Stimulated activated CD8-positive, alpha-beta memory T cell treated with anti-CD3 and anti-CD28 coated beads, Interleukin-7, amount 100 ng/mL, for 48 hours (primary cell): ENCODE data around the gene TULP1.
"Not testable (repeated sequence)": the region's sequence is repeated elsewhere in the genome, so short reads cannot be mapped to it uniquely, and the experiment has no call there.

Experiments used
- DNase-seq, 2 donors: peaks; one replicate each; pipeline ENCODE4 v3.0.0-alpha.2; 2020; ENCODE audit warnings: low read depth in 1 of 2; ENCODE audit errors: extremely low read depth in 1 of 2

Gene TULP1

DNA sequence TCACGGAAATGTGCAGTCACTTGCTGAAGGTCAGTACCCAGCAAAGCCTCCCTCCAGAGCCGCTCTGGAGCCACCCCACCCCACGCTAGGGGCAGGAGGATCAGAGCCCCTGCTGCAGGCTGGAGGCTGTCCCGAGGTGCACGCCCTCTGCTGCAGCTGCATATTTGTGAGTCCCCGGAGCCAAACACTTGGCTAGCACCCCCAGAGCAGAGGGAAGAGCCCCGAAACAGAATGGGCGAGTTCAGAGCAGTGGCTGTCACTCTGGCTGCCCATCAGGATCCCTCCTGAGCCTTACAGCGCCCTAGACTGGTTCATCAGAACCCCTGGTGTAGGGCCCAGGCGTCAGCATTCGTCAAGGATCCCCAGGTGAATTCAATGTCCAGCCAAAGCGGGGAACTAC, 9.5 kb upstream of the TULP1 start:
- no peak for DNase-seq

DNA sequence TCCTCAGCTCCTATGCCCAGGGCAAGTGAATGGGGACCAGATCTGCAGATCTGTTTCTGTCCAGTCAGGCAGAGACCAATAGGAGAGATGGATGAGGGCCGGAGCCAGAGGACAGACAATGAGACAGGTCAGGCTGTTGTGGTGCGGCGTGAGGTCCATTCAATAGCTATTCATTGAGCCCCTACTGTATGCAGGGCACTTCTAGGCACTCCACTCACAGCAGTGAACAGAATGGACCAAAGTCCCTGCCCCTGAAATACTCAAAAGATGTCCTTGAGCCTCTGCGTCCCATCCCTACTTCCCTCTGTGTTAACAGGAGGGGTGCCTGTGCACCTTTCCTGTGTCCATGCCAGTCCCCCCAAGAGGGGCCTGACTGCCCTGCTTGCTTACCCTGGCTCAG, 8.5 kb upstream of the TULP1 start:
- DNase-seq, result no peak

DNA sequence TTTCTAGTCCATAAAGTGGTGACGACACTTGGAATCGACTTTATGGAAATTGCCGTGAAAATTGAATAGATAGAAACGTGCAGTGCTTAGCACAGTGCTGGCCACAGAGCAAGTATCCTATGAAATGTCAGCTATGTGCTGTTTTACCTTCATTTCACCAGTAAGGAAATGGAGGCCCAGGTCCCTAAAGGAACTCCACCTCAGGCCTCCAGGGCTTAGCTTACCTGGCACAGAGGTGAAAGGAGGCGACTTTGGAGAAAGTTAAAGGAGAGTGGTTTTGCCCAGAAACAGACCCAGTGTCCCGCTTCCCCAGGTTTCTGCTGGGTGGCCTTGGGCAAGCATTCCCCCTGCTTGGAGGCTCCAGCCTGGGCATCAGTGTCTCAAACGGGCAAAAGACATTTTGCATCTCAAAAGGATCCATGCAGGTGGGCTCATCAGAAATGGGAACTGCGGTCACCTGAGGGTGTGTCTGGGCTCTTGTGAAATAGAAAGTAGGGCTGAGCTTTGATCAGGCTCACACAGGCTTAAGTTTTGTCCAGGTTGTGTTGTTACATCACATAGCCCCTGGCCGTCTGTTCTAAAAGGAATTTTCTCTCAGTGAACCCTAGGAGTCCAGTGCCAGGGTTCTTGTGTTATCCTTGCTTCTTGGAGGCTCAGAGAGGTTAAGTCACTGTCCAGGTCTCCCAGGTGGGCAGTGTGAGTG, 6.8 kb upstream of the TULP1 start:
- DNase-seq, result no peak

DNA sequence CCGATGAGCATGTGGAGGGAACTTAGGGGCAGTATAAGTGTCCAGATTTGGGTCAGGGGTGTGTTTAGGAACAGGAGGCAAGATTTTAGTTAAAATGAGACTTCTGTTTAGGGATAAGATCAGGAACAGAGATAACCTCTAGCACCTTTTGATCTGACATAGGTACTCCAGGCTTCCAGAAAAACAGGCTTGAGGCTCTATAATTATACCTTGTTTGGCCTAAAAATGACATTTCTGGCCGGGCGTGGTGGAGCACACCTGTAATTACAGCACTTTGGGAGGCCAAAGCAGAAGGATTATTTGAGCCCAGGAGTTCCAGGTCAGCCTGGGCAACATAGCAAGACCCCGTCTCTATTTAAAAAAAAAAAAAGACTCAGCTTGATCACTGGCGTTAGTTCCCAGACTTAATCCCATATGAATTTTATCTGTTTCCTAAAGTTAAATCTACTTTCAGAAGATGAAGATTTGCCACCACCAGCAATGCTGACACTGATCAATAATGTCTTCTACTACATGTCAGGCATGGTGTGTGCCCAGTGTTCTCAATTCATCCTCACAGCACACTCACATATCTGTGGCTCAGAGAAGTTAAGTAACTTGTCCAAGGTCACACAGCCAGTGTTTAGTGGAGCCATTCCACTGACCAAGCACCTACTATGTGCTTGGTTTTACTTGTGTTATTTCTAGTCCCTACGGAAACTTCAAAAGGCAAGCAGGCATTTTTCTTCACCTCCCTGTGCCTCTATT, 6.0 kb upstream of the TULP1 start:
- DNase-seq, result no peak

DNA sequence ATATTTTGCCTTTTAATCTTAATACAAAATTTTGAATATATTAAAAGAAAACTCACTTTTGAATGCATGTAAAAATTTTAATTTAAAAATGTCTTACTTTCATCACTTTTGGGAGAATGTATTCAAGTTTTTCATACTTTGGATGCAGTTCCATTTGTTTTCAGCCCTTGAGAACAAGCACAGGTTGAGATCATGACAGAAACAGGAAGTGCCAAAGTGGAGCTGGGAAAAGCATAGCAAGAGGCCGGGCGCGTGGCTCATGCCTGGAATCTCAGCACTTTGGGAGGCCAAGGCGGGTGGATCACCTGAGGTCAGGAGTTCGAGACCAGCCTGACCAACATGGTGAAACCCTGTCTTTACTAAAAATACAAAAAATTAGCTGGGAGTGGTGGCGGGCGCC, 5.3 kb upstream of the TULP1 start:
- not testable (repeated sequence) for DNase-seq

DNA sequence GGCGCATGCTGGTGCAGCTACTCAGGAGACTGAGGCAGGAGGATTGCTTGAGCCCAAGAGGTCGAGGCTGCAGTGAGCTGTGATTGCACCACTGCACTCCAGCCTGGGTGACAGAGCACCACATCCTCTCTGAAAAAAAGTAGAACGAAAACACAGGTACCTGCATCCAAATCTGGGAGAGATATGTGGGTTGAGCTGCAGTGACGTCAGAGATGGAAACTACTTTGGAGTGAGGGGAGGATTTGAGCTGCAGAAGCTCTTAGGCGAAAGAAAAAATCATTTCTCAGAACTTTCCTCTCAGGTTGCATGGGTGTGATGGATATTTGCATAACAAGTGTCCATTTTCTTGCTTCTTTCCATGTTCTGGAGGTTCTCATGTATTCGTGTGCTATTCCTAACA, 4.0 kb upstream of the TULP1 start:
- DNase-seq, result no peak

DNA sequence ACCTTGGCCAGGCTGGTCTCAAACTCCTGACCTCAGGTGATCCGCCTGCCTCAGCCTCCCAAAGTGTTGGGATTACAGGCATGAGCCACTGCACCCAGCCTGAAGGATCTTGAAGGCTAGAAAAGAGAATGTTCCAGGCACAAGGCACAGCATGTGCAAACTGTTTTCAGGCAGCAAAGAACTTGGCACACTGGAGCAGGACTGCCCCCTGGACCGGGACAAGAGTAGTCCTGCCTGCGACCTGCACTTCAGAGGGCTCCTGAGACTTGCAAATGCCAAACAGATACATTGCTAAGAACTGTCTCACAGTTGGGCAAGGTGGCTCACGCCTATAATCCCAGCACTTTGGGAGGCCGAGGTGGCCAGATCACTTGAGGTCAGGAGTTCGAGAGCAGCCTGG, 3.2 kb upstream of the TULP1 start:
- DNase-seq, result not testable (repeated sequence)

DNA sequence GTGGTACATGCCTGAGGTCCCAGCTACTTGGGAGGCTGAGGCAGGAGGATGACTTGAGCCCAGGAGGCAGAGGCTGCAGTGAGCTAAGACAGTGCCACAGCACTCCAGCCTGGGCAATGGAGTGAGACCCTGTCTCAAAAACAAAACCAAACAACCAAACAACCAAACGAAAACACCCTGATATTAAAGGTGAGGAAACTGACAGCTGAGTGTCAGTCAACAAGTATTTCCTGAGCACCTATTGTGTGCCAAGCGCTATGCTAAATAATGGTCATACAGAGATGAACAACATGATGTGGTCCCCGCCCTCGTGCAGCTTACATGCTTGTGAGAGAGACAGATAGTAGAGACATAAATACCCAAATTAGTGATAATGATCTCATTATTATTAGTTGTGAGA, 1.9 kb upstream of the TULP1 start:
- DNase-seq, result no peak

DNA sequence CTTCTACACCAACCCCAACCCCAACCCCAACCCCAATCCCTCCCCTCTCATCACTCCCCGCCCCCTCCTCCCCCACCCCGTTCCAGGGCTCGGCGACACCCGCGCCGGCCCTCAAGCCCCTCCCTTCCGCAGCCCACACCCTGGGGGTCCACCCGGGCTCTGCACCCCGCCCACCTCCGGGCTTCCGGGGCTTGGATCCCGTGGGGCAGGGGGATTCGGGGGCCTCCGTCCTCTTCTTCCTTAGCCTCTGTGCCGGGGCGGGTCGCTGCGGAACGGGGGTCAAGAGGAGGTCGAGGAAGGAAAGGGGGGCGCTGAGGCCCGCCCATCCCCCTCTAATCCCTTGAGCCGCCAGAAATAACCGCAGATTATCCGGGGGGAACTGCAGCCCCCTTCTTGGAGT, 690 bp downstream of the TULP1 start:
- DNase-seq, result no peak

DNA sequence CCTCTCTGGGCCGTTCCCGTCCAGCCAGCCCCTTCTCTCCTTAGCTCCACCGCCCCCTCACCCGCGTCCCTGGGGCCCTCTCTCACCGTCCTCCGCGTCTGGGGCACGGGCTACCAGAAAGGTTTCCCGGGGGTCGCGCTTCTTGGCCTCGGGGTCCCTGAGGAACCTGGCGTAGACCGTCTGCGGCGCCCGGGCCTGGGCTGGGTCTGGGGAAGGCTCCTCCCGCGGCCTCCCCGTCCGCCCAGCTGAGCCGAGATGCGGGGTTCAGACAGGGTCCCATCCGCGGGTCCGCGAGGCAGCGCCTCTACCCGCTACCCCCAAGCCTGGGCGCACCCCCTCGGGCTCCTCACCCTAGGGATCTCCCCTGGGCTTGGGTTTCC, 1.1 kb downstream of the TULP1 start:
- no peak for DNase-seq

DNA sequence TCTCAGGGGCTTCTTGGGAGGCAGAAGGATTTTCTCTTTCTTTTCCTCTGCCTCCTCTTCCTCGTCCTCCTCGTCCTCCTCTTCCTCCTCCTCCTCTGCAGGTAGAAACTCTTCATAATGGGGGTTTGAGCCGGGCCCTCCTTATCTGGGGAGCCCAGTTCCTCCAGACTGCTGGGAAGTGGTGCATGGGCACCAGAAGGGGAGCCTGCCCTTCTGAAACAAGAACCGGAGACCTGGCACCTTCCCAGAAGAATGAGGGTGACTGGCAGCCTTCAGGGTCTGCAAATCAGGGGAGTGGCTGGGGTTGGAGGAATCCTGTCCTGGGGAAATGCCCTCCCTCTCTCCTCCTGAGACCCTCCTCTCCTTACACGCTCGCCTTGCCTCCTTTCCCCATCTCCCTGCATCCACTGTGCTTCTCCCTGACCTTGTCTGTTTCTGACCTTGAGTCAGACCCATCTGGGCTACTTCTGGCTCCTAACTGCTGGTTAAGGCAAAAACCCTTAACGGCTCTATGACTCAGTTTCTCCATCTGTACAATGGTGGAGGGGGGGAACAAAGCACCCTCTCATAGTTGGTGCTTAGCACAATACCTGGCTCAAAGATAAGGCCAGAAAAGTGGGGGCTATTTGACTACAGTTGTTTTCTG, 1.7 kb downstream of the TULP1 start:
- no peak for DNase-seq

DNA sequence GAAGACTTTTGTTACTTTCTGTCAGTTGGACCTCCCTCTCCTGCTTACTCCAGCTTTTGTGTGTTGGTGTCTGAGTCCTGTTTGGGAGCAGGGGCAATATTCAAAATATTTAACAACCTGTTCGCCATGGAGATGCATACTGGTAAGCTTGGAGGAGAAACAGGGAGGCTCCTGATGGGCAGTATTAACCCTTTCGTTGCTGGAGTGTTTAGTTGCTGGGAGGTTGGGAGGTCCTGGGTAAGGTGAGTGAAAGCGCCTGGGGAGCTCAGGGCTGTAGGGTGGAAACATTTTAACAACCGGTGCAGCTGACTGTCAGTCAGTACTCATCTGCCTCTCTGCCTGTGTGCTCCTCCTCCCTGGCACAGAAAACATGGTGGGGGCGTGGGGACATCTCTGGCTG, 4.2 kb downstream of the TULP1 start:
- DNase-seq, result no peak

DNA sequence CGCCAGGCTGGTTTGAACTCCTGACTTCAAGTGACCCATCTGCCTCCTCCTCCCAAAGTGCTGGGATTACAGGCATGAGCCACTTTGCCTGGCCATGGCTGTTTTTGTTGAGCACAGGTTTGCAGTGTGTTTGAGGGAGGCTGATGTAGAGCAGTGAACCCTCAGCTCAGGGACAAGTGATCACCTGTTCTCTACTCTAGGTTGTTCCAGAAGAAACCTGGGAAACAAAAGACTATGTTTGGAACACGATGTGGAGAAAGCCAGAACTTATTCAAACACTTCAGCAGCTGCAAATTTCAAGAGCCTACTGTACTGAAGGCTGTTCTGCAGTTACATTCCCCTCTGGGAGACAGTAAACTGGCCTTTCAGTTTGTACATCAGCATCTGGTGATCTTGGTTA, 4.7 kb downstream of the TULP1 start:
- DNase-seq, result no peak

DNA sequence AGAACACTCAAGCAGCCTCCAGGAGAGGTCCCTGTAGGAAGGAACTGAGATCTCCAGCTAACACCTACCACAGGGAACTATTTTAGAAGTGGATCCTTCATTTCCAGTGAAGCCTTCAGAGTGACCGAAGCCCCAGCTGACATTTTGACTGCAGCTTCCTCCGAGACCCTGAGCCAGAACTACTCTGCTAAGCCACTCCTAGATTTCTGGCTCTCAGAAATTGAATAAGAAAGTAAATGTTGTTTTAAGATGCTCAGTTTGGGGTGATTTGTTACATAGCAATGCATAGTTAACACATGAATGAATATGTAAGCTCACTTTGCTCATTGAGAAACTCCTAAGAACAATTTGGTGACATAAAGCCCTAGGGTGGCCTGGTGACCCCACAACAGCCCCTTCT, 5.5 kb downstream of the TULP1 start:
- no peak for DNase-seq

DNA sequence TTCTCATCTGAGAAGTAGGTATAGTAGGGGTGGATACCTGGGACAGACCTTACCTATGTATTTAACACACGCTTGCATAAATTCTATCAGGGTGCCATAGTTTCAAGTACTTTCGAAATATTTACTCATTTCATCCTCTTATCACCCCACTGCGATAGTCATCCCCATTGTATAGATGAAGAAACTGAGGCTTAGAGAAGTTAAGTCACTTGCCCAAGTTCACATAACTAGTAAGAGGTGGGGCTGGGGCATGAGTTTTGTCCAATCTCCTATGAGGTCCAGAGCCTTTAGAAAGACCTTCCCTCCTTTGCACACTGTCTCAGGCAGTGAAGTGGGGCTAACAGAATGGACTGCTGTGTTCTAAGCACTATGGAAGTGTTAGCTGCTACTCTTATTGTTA, 6.2 kb downstream of the TULP1 start:
- DNase-seq, result no peak

DNA sequence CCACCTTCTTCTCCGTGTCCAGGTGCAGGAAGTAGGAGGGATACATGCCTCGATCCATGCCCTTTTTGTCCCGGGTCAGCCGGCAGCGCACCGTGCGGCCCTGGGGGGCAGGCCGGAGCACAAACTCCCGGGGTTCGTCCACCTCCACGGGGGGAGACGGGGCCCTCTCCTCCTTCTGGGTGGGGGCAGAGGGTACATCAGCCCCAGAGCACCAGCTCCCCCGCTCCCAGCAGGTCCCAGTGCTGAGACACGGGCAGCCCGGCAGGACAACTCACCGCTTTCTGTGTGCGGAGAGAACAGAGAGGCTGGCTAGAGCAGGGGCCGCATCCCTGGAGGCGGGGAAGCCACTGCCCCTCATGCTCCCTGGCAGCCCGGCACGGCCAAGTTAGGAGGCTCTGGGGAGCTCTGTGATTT, 6.7 kb downstream of the TULP1 start:
- DNase-seq, result no peak

DNA sequence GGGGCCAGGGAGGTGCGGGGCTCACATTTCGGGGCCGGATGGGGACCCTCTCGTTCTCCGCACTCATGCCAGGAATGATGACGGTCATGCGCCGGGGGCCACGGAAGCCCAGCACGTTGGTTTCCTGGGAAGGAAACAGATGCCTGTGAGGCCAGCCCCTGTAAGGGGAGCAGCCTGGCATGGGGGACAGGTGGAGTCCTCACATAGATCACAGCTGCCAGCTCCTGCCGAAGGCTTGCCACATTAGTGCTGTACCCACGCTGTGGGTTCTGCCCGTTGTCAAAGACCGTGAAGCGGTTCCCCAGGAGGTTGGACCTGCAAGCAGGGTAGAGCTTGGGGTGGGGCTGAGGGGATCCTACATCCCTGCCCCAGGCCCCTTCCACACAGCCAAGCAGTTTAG, 9.2 kb downstream of the TULP1 start:
- no peak for DNase-seq

DNA sequence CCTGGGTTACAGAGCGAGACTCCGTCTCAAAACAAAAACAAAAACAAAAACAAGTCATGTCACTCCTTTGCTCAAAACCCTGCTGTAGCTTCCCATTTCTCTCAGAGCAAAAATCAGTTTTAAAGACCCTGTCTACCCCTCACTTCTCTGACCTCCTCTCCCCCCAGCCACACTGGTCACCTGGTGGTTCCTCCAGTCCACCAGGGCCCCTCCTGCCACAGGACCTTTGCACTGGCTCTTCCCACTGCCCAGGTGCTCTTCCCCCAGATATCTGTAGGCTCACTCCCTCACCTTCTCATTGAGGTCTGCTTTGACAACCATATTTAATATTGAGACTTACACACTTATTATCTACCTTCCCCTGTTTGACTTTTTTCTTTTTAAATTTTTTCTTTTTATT, 10.9 kb downstream of the TULP1 start:
- DNase-seq, result no peak

DNA sequence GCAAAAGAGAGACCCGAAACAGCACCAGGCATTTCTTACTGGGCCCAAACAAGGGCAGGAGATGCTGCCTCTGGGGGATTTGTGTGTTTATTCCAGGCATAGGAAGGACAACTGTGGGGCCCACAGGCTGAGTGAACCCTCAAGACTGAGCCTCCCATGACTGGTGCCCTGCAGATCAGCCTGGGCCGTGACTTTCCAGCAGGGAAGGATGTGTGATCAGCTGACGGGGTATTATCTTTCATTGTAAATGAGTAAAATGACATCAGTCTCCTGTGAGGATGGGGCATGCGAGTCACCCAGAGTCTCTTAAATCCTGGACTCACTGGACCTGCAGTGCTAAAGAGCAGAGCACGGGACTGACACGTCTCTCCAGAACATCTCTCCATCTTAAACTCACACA, 11.9 kb downstream of the TULP1 start:
- no peak for DNase-seq

DNA sequence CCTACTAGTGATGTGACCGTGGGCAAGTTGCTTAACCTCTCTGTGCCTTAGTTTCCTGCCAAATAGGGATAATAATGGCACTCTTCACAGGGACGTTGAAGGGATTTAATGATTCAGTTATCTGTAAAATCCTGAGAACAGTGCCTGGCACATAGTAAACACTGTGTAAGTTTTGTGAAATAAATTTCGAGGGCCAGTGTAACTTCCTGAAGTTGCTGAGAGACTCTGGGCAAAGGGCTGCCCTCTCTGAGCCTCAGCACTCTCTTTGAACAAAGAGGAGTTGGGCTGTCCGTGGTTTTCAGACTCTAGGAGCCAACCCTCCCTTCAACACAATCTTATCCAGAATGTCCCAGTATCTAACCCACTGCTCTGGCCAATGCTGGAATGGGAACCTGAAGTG, 13.3 kb downstream of the TULP1 start:
- DNase-seq, result no peak

DNA sequence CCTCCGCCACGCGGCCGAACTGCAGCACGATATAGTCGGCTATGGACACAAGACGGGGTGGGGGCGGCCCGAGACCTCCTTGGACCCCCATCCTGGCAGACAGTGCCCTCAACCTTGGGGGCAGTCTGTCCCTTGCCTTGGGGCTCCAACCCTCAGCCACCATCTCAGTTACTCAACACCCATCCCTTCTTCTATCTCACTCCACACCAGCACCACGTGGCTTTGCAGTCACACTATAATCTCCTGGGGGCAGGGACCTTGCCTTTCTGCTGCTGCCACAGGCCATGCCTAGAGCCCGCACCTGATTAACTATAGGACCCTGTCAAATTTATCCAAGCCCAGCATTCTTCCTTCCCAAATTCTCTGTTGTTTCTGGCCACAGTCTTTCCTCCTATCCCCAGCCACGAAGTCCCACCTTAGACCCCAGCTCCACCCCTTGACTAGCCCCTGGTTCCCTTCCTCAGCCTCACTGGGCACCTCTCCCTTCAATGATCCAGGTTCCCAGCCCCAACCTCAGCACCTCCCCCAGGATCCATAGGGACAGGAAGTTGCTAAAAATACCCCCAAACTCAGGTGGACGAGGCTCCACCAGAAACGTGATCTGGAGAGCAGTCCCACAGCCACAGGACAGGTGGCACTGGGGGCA, 14.2 kb downstream of the TULP1 start:
- DNase-seq, result no peak
